HG03103 (cell line): ENCODE measurements around the gene RAP2A.

Experiments
- ATAC-seq: cut with Tn5 transposase; IDR thresholded peaks from one replicate; pipeline ENCODE4 v1.9.1; 2021; ENCODE audit warnings: low read depth; ENCODE audit not compliant: unreplicated experiment

Gene RAP2A

GRCh38 chr13:97433727-97434396, at the start of gene RAP2A:
Gene RAP2A (plus strand): TSS chr13:97434169. CDS start chr13:97434471, 302 bp downstream.
- peak; percentile 35 for ATAC-seq

- ATAC-seq: no peak
These were observed 49.6 kb upstream of the RAP2A start for GRCh38 chr13:97384371-97384770.

GRCh38 chr13:97385146-97385545, 48.8 kb upstream of the RAP2A start:
- no peak for ATAC-seq

GRCh38 chr13:97385854-97386253, 48.1 kb upstream of the RAP2A start:
- ATAC-seq: no peak

- ATAC-seq: no peak
These were observed 47.0 kb upstream of the RAP2A start for GRCh38 chr13:97386801-97387484.

- ATAC-seq: no peak
These were observed 46.5 kb upstream of the RAP2A start for GRCh38 chr13:97387485-97387839.

- no peak for ATAC-seq
These were observed 46.1 kb upstream of the RAP2A start for GRCh38 chr13:97387890-97388289.

- ATAC-seq: no peak
These were observed 45.6 kb upstream of the RAP2A start for GRCh38 chr13:97388373-97388772.

- ATAC-seq: no peak
These were observed 42.9 kb upstream of the RAP2A start for GRCh38 chr13:97390941-97391600.

GRCh38 chr13:97392020-97392419, 41.9 kb upstream of the RAP2A start:
- ATAC-seq: no peak

- ATAC-seq: no peak
These were observed 39.4 kb upstream of the RAP2A start for GRCh38 chr13:97394542-97394941.

- ATAC-seq: no peak
These were observed 38.4 kb upstream of the RAP2A start for GRCh38 chr13:97395447-97396136.

GRCh38 chr13:97397267-97397666, 36.7 kb upstream of the RAP2A start:
- no peak for ATAC-seq

GRCh38 chr13:97401421-97401820, 32.5 kb upstream of the RAP2A start:
- ATAC-seq: no peak

- no peak for ATAC-seq
These were observed 29.8 kb upstream of the RAP2A start for GRCh38 chr13:97403893-97404750.

- no peak for ATAC-seq
These were observed 26.4 kb upstream of the RAP2A start for GRCh38 chr13:97407540-97407939.

GRCh38 chr13:97408938-97409337, 25.0 kb upstream of the RAP2A start:
- no peak for ATAC-seq

GRCh38 chr13:97411984-97412383, 22.0 kb upstream of the RAP2A start:
- ATAC-seq: no peak

- no peak for ATAC-seq
These were observed 20.3 kb upstream of the RAP2A start for GRCh38 chr13:97413694-97414093.

GRCh38 chr13:97414392-97414791, 19.6 kb upstream of the RAP2A start:
- ATAC-seq: no peak
